Pancreas (tissue), 10 donors: ENCODE measurements around the gene IL12RB1. TPM values are rescaled to one million over a fixed set of nuclear protein-coding genes. Genes with fewer than 3 reads are reported as not detected.

Experiments used
- ATAC-seq, 4 donors: fragments of 200-7000 bp; cut with Tn5 transposase; one replicate each; pipeline versions ENCODE4 v1.8.0 to v1.9.1; 2020; ENCODE audit warnings: mild to moderate bottlenecking in 4 of 4, moderate library complexity in 4 of 4
- DNase-seq, 6 donors: peaks; one replicate each; pipeline ENCODE4 v3.0.0-alpha.2; 2020
- FAIRE-seq: peaks from 2 replicates; lab custom pipeline; 2012; peaks lifted over from hg19 to GRCh38; lab: Jason Lieb, UNC
- H3K27ac ChIP-seq, 4 donors: fragments of 200-600 bp; sonication (generic); 1 replicate in 3 of 4; 2 replicates in 1 of 4; pipeline versions ENCODE4 v1.5.0 to v1.8.0; 2020
- H3K27me3 ChIP-seq, 4 donors: fragments of 200-600 bp; one replicate each; pipeline ENCODE4 v1.8.0; 2021
- H3K36me3 ChIP-seq, 3 donors: fragments of 200-600 bp; sonication (generic) in 1 of 3; one replicate each; pipeline versions ENCODE4 v1.5.0 to v1.8.0; 2020 to 2021
- H3K4me1 ChIP-seq, 3 donors: fragments of 200-600 bp; one replicate each; pipeline ENCODE4 v1.8.0; 2021
- H3K4me3 ChIP-seq, 4 donors: fragments of 200-600 bp; sonication (generic) in 2 of 4; one replicate each; pipeline versions ENCODE4 v1.5.0 to v1.8.0; 2020 to 2021
- H3K9me3 ChIP-seq, 4 donors: fragments of 200-600 bp; one replicate each; pipeline ENCODE4 v1.8.0; 2021
- WGBS, 2 donors: extraction: QIAGEN DNeasy Blood & Tissue Kit; methylation state at CpG; one replicate each; pipeline ENCODE4 v1.1.7; 2013; 5-methylcytosine and 5-hydroxymethylcytosine counted together
- intact Hi-C, 3 donors: fragments of 100-400 bp; cut with DNase I; formaldehyde crosslinking; loops; one replicate each; pipeline versions ENCODE4 v1.11.1 to v1.14.2; 2022
- polyA plus RNA-seq, 2 donors: library from polyadenylated mRNA; stranded (reverse); fragments of 200-250 nt; gene quantifications; one replicate each; pipeline ENCODE4 v1.2.3, GENCODE V29; 2013
- total RNA-seq, 6 donors: library from RNA; stranded (reverse); fragmentation: NEBNext Ultra II Directional in 4 of 6; extraction: Animal tissue kit (Norgen Biotek cat#: 25700) in 4 of 6; gene quantifications; one replicate each; pipeline versions ENCODE4 v1.2.1 to v1.2.4, GENCODE V29; 2021 to 2023
- TF ChIP-seq, protein P1 (sequence below), 4 donors: fragments of 200-600 bp; sonication (generic) in 3 of 4; IDR thresholded peaks; one replicate each; pipeline versions ENCODE4 v1.5.0 to v1.8.0; 2021; ENCODE audit warnings: antibody characterized with exemption in 4 of 4
- donor health status: healthy with polysubstance abuse.
- donor health status: DM: no; HTN: no; CAD: no; lungs with moderate emphysema.
- donor health status: DM: no; HTN: no; CAD: no.
- donor health status: control.
- donor health status: control.
- donor health status: Bipolar disorder and iron deficiency.
- donor health status: DM: yes; HTN: yes; CAD: no.
- donor health status: DM: no; HTN: no; CAD: no.
- donor health status: DM: no; HTN: no; CAD: no.
- donor health status: DM: yes; HTN: yes; CAD: no.

The IL12RB1 gene
- total and polyA plus RNA-seq, 8 donors: 0.15 to 1.1 (median 0.40) TPM

DNA sequence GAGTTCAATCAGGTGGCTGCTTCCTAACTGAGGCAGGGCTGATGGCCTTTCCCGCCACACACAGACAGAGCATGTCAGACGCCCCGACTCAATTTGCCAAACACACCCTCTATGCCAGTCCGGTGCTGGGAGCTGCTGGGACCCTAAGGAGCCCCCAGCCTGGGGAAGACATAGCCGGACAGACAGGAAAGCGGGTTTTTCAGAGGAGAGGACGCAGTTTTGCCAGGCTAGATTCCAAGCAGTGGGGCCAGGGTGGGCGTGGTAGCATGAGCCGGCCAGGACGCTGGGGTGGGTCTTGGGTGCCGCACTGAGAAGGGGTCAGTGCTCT is 30.6 kb upstream of the IL12RB1 start:
- Histone ChIP-seq H3K9me3 (no peaks in the 10 kb centered on the region), H3K36me3 (peaks cover 0 to 4% (median 0%) of the 10 kb centered on the region in 3 donors), H3K4me1 (peaks cover 8 to 21% (median 15%) of the 10 kb centered on the region in 3 donors), H3K27ac (no peak overlapping the region), H3K27me3 (no peaks in the 10 kb centered on the region), H3K4me3 (peak overlapping the region in 2 of 4 donors; percentile 46 to 61)
- TF ChIP-seq, protein P1, sequence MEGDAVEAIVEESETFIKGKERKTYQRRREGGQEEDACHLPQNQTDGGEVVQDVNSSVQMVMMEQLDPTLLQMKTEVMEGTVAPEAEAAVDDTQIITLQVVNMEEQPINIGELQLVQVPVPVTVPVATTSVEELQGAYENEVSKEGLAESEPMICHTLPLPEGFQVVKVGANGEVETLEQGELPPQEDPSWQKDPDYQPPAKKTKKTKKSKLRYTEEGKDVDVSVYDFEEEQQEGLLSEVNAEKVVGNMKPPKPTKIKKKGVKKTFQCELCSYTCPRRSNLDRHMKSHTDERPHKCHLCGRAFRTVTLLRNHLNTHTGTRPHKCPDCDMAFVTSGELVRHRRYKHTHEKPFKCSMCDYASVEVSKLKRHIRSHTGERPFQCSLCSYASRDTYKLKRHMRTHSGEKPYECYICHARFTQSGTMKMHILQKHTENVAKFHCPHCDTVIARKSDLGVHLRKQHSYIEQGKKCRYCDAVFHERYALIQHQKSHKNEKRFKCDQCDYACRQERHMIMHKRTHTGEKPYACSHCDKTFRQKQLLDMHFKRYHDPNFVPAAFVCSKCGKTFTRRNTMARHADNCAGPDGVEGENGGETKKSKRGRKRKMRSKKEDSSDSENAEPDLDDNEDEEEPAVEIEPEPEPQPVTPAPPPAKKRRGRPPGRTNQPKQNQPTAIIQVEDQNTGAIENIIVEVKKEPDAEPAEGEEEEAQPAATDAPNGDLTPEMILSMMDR (IDR thresholded peaks at IDR 0.05): no peak
- no peak for FAIRE-seq
- intact Hi-C loops: loop anchor here in 1 of 3 donors (10.0 kb wide), 1 partner anchor 47 kb away; no protein-coding TSS in a partner anchor
- no peak for ATAC-seq
- 27 to 29% methylated on average over 10 to 11 of the region's 11 CpGs for WGBS, 2 donors
- peak in 1 of 6 donors; percentile 39 for DNase-seq

GRCh38 chr19:18114483-18114882 is 27.7 kb upstream of the IL12RB1 start:
- TF ChIP-seq, protein P1 (IDR thresholded peaks at IDR 0.05): no peak
- FAIRE-seq (no peak), ATAC-seq (no peak), DNase-seq (no peak)
- Histone ChIP-seq H3K27ac (no peak overlapping the region), H3K36me3 (no peaks in the 10 kb centered on the region), H3K4me3 (no peak overlapping the region), H3K4me1 (peaks cover 17 to 24% (median 21%) of the 10 kb centered on the region in 3 donors), H3K27me3 (no peaks in the 10 kb centered on the region), H3K9me3 (no peaks in the 10 kb centered on the region)
- intact Hi-C loops: loop anchor here in 2 of 3 donors (5.0 to 10.0 kb wide), 3 partner anchors 50 to 138 kb away; no protein-coding TSS in a partner anchor
- WGBS, 2 donors: 81 to 88% methylated on average over 4 of the region's 4 CpGs

GRCh38 chr19:18113827-18114226 is 27.1 kb upstream of the IL12RB1 start:
- Histone ChIP-seq H3K9me3 (no peaks in the 10 kb centered on the region), H3K4me1 (peaks cover 16 to 23% (median 23%) of the 10 kb centered on the region in 3 donors), H3K27me3 (no peaks in the 10 kb centered on the region), H3K36me3 (no peaks in the 10 kb centered on the region), H3K4me3 (no peak overlapping the region), H3K27ac (no peak overlapping the region)
- DNase-seq (no peak), FAIRE-seq (no peak), ATAC-seq (no peak)
- TF ChIP-seq, protein P1 (IDR thresholded peaks at IDR 0.05): no peak
- 67 to 69% methylated on average over 5 of the region's 5 CpGs for WGBS, 2 donors
- intact Hi-C loops: loop anchor here in 2 of 3 donors (5.0 to 10.0 kb wide), 3 partner anchors 51 to 138 kb away; no protein-coding TSS in a partner anchor

GRCh38 chr19:18112989-18113478 is 26.3 kb upstream of the IL12RB1 start:
- intact Hi-C loops: loop anchor here in 2 of 3 donors (5.0 to 10.0 kb wide), 3 partner anchors 52 to 139 kb away; no protein-coding TSS in a partner anchor
- Histone ChIP-seq H3K27me3 (no peaks in the 10 kb centered on the region), H3K4me3 (no peak overlapping the region), H3K36me3 (no peaks in the 10 kb centered on the region), H3K27ac (no peak overlapping the region), H3K9me3 (no peaks in the 10 kb centered on the region), H3K4me1 (peaks cover 10 to 17% (median 17%) of the 10 kb centered on the region in 3 donors)
- ATAC-seq (peak; percentile 25 to 63 (median 44)), DNase-seq (peak in 5 of 6 donors; percentile 80 to 93 (median 87)), FAIRE-seq (no peak)
- WGBS, 2 donors: 29 to 31% methylated on average over 8 to 9 of the region's 9 CpGs
- TF ChIP-seq, protein P1 (IDR thresholded peaks at IDR 0.05): peak; percentile 73 to 83 (median 78)
